GM18498 (cell line): Measurements from ENCODE around the gene HUNK.
"Not testable (repeated sequence)": the region's sequence is repeated elsewhere in the genome, so short reads cannot be mapped to it uniquely, and the experiment has no call there.

Experiments
- ATAC-seq: cut with Tn5 transposase; IDR thresholded peaks from one replicate; pipeline ENCODE4 v1.9.1; 2021; ENCODE audit warnings: mild to moderate bottlenecking, moderate library complexity; ENCODE audit not compliant: unreplicated experiment

The HUNK gene

DNA sequence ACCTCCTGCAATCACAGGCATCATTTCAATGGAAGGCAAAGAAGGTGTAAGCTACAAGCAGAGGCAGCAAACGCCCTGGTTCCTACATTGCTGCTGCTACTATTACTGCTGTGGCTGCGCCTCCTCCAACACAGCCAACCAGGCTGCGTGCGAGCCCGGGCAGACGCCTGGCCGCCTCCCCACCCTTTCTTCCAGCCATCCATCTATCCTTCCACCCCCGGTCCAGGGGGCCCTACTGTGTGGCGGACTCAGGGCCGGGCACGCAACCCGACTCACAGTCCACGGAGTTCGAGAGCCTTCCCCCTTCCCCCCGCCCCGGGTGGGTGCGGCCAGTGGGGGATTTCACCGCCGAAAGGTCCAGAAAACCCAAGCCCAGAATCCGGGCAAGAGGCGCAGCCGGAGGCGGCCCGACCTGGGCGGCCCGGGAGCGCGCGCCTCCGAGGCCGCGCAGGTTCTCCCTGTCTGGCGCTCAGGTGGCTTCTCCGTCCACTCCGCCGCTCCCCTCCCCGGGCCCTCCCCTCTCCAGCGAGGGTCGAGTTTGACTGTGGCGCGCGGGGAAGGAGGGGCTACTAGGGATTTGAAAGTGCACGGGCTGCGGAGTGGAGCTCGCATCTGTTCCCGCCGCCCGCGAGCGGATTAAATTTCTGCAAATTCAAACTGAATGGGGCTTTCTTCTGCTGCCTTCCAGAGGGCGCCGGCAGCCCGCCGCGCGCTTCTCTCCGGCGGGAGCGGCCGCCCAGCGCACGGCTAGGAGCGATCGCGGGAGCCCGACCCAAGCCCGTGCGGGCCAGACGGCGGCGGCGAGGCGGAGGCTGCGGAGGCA, at the start of gene HUNK:
Gene HUNK, plus strand, starts transcription at position 569 of the 823 bp plus-strand sequence. CDS start 655 bp downstream, outside the sequence.
- no peak for ATAC-seq

- ATAC-seq = no peak
These were observed 42.9 kb upstream of the HUNK start for GRCh38 chr21:31829736-31830472.

GRCh38 chr21:31830701-31831100, 42.1 kb upstream of the HUNK start:
- no peak for ATAC-seq

GRCh38 chr21:31837041-31837440, 35.8 kb upstream of the HUNK start:
- ATAC-seq = no peak

- ATAC-seq = no peak
These were observed 35.0 kb upstream of the HUNK start for GRCh38 chr21:31837618-31838390.

- ATAC-seq = no peak
These were observed 34.0 kb upstream of the HUNK start for GRCh38 chr21:31838586-31839355.

- ATAC-seq = no peak
These were observed 28.6 kb upstream of the HUNK start for GRCh38 chr21:31844206-31844605.

- no peak for ATAC-seq
These were observed 27.6 kb upstream of the HUNK start for GRCh38 chr21:31845151-31845729.

- no peak for ATAC-seq
These were observed 26.1 kb upstream of the HUNK start for GRCh38 chr21:31846690-31847089.

- no peak for ATAC-seq
These were observed 25.1 kb upstream of the HUNK start for GRCh38 chr21:31847761-31848160.

GRCh38 chr21:31848326-31848985, 24.4 kb upstream of the HUNK start:
- no peak for ATAC-seq

GRCh38 chr21:31850886-31851285, 21.9 kb upstream of the HUNK start:
- ATAC-seq = no peak

GRCh38 chr21:31855180-31855579, 17.6 kb upstream of the HUNK start:
- no peak for ATAC-seq

GRCh38 chr21:31857096-31857495, 15.7 kb upstream of the HUNK start:
- ATAC-seq = no peak

DNA sequence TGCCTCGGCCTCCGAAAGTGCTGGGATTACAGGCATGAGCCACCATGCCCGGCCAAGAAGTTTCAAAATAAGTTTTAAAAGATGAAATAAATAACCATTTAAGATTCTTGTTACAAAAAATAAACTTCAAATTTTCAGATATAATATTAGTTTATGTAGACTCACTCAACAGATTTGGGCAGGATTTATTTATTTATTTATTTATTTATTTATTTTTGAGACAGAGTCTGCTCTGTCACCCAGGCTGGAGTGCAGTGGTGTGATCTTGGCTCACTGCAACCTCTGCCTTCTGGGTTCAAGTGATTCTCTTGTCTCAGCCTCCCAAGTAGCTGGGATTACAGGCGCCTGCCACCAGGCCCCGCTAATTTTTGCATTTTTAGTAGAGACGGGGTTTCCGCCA, 15.2 kb upstream of the HUNK start:
- ATAC-seq = not testable (repeated sequence)

- no peak for ATAC-seq
These were observed 12.0 kb upstream of the HUNK start for GRCh38 chr21:31860851-31861250.

GRCh38 chr21:31862078-31862477, 10.7 kb upstream of the HUNK start:
- no peak for ATAC-seq

DNA sequence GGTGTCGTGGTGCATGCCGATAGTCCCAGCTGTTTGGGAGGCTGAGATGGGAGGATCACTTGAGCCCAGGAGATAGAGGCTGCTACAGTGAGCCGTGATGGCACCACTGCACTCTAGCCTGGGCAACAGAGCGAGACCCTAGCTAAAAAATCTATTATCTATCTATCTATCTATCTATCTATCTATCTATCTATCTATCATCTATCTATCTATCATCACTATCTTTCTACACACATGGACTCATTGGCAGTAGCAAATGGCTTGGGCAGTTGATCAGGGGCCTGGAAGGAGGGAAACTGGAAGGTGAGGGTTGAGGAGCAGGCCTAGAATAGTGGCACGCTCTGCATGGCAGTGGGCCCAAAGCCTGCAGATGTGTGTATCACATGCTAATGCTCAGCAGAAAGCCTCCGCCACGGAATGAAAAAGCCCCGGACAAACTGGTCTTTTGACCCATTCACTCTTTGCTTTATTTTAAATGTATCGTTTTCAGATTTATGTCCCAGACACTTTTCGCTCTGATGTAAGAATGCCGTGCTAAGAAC, 7.3 kb upstream of the HUNK start:
- no peak for ATAC-seq

DNA sequence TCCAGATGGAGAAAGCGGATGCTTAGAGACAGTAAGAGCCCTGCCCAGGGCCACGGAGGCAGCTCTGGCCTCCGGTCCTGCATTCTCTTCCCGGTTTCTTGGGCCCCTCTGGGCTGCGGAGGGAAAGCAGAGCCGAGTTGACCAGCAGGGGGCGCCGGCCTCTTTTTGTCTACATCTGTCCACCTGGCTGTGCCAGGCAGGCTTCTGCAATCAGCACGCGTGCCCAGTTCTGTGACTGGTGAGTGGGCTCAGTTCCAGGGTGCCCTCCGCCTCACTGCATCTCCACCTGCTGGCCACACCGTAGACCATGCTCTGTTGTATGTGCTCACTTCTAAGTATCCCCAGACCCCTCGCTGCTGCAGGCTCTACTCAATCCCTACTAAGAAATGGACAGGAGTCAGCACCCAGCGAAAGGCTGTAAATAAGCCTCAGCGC, 6.7 kb upstream of the HUNK start:
- ATAC-seq = no peak
